Right lobe of liver (tissue), 6 donors: ENCODE measurements around the gene ZDHHC1. TPM values are rescaled to one million over a fixed set of nuclear protein-coding genes. Genes with fewer than 3 reads are reported as not detected.

Experiments used
- ATAC-seq, 4 donors: fragments of 200-7000 bp; cut with Tn5 transposase; one replicate each; pipeline ENCODE4 v1.9.1; 2020; ENCODE audit warnings: mild to moderate bottlenecking in 4 of 4, moderate library complexity in 4 of 4
- DNase-seq, 3 donors: peaks; one replicate each; pipeline ENCODE4 v3.0.0-alpha.2; 2020
- H3K27ac ChIP-seq, 3 donors: fragments of 200-600 bp; one replicate each; pipeline ENCODE4 v1.8.0; 2022
- H3K27me3 ChIP-seq, 2 donors: fragments of 200-600 bp; one replicate each; pipeline ENCODE4 v1.8.0; 2022
- H3K36me3 ChIP-seq, 4 donors: fragments of 200-600 bp; sonication (generic) in 1 of 4; one replicate each; pipeline versions ENCODE4 v1.5.1 to v1.8.0; 2017 to 2022; ENCODE audit warnings: control low read depth in 1 of 4
- H3K4me1 ChIP-seq, 4 donors: fragments of 200-600 bp; sonication (generic) in 1 of 4; one replicate each; pipeline versions ENCODE4 v1.5.1 to v1.8.0; 2017 to 2022; ENCODE audit warnings: control low read depth in 1 of 4
- H3K4me3 ChIP-seq, 3 donors: fragments of 200-600 bp; one replicate each; pipeline ENCODE4 v1.8.0; 2022
- H3K9me3 ChIP-seq, 4 donors: fragments of 200-600 bp; sonication (generic) in 1 of 4; one replicate each; pipeline versions ENCODE4 v1.5.1 to v1.8.0; 2017 to 2022; ENCODE audit warnings: control low read depth in 1 of 4
- CTCF ChIP-seq, 4 donors: fragments of 200-600 bp in 3 of 4; fragments of 450-650 bp in 1 of 4; IDR thresholded peaks; one replicate each; pipeline versions ENCODE4 v1.5.1 to v1.8.0; 2016 to 2022; ENCODE audit warnings: antibody characterized with exemption in 4 of 4, mild to moderate bottlenecking in 2 of 4
- POLR2A ChIP-seq: fragments of 450-650 bp; IDR thresholded peaks from one replicate; pipeline ENCODE4 v1.6.1; 2017; ENCODE audit warnings: antibody characterized with exemption, mild to moderate bottlenecking
- WGBS: methylation state at CpG from one replicate; pipeline ENCODE4 v1.1.6; 2018; ENCODE audit warnings: low coverage, low lambda C conversion rate; ENCODE audit not compliant: insufficient coverage; ENCODE audit errors: missing lambda C conversion rate; 5-methylcytosine and 5-hydroxymethylcytosine counted together
- intact Hi-C, 2 donors: fragments of 100-400 bp; cut with DNase I; formaldehyde crosslinking; loops; one replicate each; pipeline versions ENCODE4 v1.11.2 to v1.14.1; 2022
- total RNA-seq, 6 experiments: library from RNA; depleted of rRNA in 2 of 6; stranded (reverse); fragments of >200 nt in 2 of 6; fragmentation: NEBNext Ultra II Directional in 3 of 6; extraction: Animal tissue kit (Norgen Biotek cat#: 25700) in 3 of 6; gene quantifications; one replicate each; pipeline versions ENCODE4 v1.1.0 to v1.2.4, GENCODE V29; 2016 to 2023
- donor health status: DM: no; HTN: yes; CAD: no.
- donor health status: DM: no; HTN: no; CAD: no.
- donor health status: DM: no; HTN: no; CAD: no.
- donor health status: DM: no; HTN: yes; CAD: no.
- donor health status: DM: no; HTN: yes; CAD: no.

Gene ZDHHC1
- total RNA-seq, 6 experiments from 2014 or later = 1.2 to 4.0 (median 1.8) TPM

- H3K4me1 ChIP-seq = peaks cover 0 to 34% (median 13%) of the 10 kb centered on the region in 4 donors
- no peak overlapping the region for H3K4me3 ChIP-seq
- no peak for ATAC-seq
- H3K27me3 ChIP-seq = no peaks in the 10 kb centered on the region
- WGBS = 71% methylated on average over 4 of the region's 5 CpGs
- no peaks in the 10 kb centered on the region for H3K36me3 ChIP-seq
- no peak for DNase-seq
- H3K9me3 ChIP-seq = no peaks in the 10 kb centered on the region
- H3K27ac ChIP-seq = no peak overlapping the region
- TF ChIP-seq CTCF (IDR thresholded peaks at IDR 0.05) (no peak), POLR2A (no peak)
- intact Hi-C loops = no loop called here
Measured at GRCh38 chr16:67432506-67432890, 16.2 kb upstream of the ZDHHC1 start.

GRCh38 chr16:67431775-67432505 is 15.7 kb upstream of the ZDHHC1 start:
- H3K27ac ChIP-seq = peak overlapping the region in 2 of 3 donors; percentile 19 to 51
- peaks cover 0 to 34% (median 13%) of the 10 kb centered on the region in 4 donors for H3K4me1 ChIP-seq
- no peaks in the 10 kb centered on the region for H3K9me3 ChIP-seq
- H3K4me3 ChIP-seq = peak overlapping the region; percentile 18 to 53 (median 51)
- ATAC-seq (no peak), DNase-seq (no peak)
- intact Hi-C loops = no loop called here
- H3K27me3 ChIP-seq = no peaks in the 10 kb centered on the region
- no peak for TF ChIP-seq CTCF (IDR thresholded peaks at IDR 0.05)
- no peak for TF ChIP-seq POLR2A
- 17% methylated on average over 5 of the region's 13 CpGs for WGBS
- H3K36me3 ChIP-seq = no peaks in the 10 kb centered on the region

- WGBS = 0% methylated on average over 10 of the region's 87 CpGs
Measured at GRCh38 chr16:67430977-67431774, 14.9 kb upstream of the ZDHHC1 start, which contains the start of gene HSD11B2. HSD11B2 (plus strand) TSS chr16:67431121; CDS start chr16:67431249, 128 bp downstream.

More at GRCh38 chr16:67430977-67431774, 14.9 kb upstream of the ZDHHC1 start, which contains the start of gene HSD11B2:
- ATAC-seq (peak; percentile 73 to 83 (median 80)), DNase-seq (peak; percentile 77 to 87 (median 87))
- Histone ChIP-seq H3K4me3 (peak within 1 kb of the TSS; percentile 26 to 53 (median 51)), H3K27me3 (no peaks in the 10 kb centered on the region), H3K9me3 (no peaks in the 10 kb centered on the region), H3K36me3 (no peaks in the 10 kb centered on the region), H3K4me1 (peaks cover 0 to 34% (median 13%) of the 10 kb centered on the region in 4 donors), H3K27ac (peak within 1 kb of the TSS; percentile 47 to 58 (median 51))
- TF ChIP-seq POLR2A (peak; percentile 24), CTCF (IDR thresholded peaks at IDR 0.05) (peak in 1 of 4 donors; percentile 25)
- intact Hi-C loops = no loop called here
